Muscle of leg (tissue), 11 donors: ENCODE results near the gene ZSWIM5. TPM values are rescaled to one million over a fixed set of nuclear protein-coding genes. Genes with fewer than 3 reads are reported as not detected.
"Not testable (repeated sequence)": the region's sequence is repeated elsewhere in the genome, so short reads cannot be mapped to it uniquely, and the experiment has no call there.

Source experiments
- DNase-seq: peaks from one replicate; pipeline ENCODE4 v3.0.0; 2013
- H3K27ac ChIP-seq: one replicate; pipeline ENCODE4 v1.5.1; 2013; ENCODE audit warnings: mild to moderate bottlenecking, low read length, control low read depth
- H3K27me3 ChIP-seq: one replicate; pipeline ENCODE4 v1.6.1; 2013; ENCODE audit warnings: low read length; ENCODE audit not compliant: control insufficient read depth, insufficient read depth
- H3K36me3 ChIP-seq: one replicate; pipeline ENCODE4 v1.6.1; 2013; ENCODE audit warnings: low read length; ENCODE audit not compliant: control insufficient read depth, insufficient read depth
- H3K4me1 ChIP-seq: one replicate; pipeline ENCODE4 v1.6.1; 2013; ENCODE audit warnings: low read length; ENCODE audit not compliant: control insufficient read depth, insufficient read depth
- H3K4me3 ChIP-seq: one replicate; pipeline ENCODE4 v1.5.1; 2013; ENCODE audit warnings: low read length, control low read depth
- H3K9me3 ChIP-seq: replicated peaks from 2 replicates; pipeline ENCODE4 v1.6.1; 2013; ENCODE audit warnings: low read depth, low read length; ENCODE audit not compliant: control insufficient read depth
- WGBS: methylation state at CpG from one replicate; pipeline ENCODE4 v1.1.5; 2013; ENCODE audit warnings: missing lambda C conversion rate; ENCODE audit not compliant: insufficient coverage; 5-methylcytosine and 5-hydroxymethylcytosine counted together
- polyA plus RNA-seq, 8 donors: library from polyadenylated mRNA; unstranded; fragments of 120-200 nt; gene quantifications; one replicate each; pipeline versions ENCODE4 v1.2.1 to v1.2.3, GENCODE V29; 2013; ENCODE audit warnings: inconsistent platforms in 1 of 8, low replicate concordance in 1 of 8; ENCODE audit not compliant: insufficient read length in 8 of 8, insufficient read depth in 1 of 8
- total RNA-seq: library from RNA; stranded (reverse); fragments of 120-200 nt; gene quantifications from one replicate; pipeline ENCODE4 v1.2.4, GENCODE V29; 2013

ZSWIM5 gene
- total and polyA plus RNA-seq, 9 donors = 0.25 to 1.0 (median 0.47) TPM

- no peaks in the 10 kb centered on the region for H3K36me3 ChIP-seq
- no CpG with 5 or more reads among the region's 1 CpG for WGBS
- no peaks in the 10 kb centered on the region for H3K9me3 ChIP-seq
- DNase-seq = no peak
- H3K4me3 ChIP-seq = no peak overlapping the region
- H3K27me3 ChIP-seq = no peaks in the 10 kb centered on the region
- no peak overlapping the region for H3K27ac ChIP-seq
- H3K4me1 ChIP-seq = no peaks in the 10 kb centered on the region
These were observed 58.1 kb downstream of the ZSWIM5 start for GRCh38 chr1:45148209-45148825.

GRCh38 chr1:45146833-45147232, 59.6 kb downstream of the ZSWIM5 start:
- Histone ChIP-seq H3K27me3 (no peaks in the 10 kb centered on the region), H3K36me3 (no peaks in the 10 kb centered on the region), H3K27ac (no peak overlapping the region), H3K4me1 (no peaks in the 10 kb centered on the region), H3K9me3 (no peaks in the 10 kb centered on the region), H3K4me3 (no peak overlapping the region)
- WGBS = no CpG with 5 or more reads among the region's 2 CpGs
- DNase-seq = no peak

DNA sequence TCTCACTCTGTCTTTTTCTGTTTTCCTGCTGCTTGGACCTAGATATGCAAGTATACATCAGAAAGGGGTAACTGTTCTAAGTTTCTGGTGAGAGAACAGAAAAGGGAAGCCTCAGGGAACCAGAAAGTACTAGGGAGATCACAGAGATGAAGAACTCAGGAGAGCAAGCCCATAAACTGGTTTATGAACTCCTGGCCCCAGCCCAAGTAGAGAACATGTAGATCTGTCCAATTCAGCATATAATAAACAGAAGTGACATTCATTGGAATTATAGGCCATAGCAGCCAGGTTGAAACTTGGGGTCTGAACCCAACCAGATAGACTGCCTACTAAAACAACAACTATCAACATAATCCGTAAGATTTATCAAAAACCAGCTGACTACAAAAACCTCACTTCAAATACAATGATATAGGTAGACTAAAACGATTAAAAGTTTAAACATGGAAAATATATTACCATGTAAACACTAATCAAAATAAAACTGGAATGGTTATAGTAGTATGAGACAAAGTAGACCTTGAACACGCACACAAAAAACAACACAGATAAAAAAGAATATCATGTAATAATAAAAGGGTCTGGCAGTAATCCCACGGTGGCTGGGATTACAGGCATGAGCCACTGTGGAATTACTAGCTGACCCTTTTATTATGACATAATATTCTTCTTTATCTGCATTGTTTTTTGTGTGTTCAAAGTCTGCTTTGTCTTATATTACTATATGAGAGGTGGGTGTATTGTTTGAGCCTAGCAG, 65.0 kb downstream of the ZSWIM5 start:
- DNase-seq = no peak
- H3K27me3 ChIP-seq = peaks cover 2% of the 10 kb centered on the region
- H3K27ac ChIP-seq = no peak overlapping the region
- no peak overlapping the region for H3K4me3 ChIP-seq
- no peaks in the 10 kb centered on the region for H3K9me3 ChIP-seq
- no CpG with 5 or more reads among the region's 4 CpGs for WGBS
- no peaks in the 10 kb centered on the region for H3K4me1 ChIP-seq
- H3K36me3 ChIP-seq = no peaks in the 10 kb centered on the region

DNA sequence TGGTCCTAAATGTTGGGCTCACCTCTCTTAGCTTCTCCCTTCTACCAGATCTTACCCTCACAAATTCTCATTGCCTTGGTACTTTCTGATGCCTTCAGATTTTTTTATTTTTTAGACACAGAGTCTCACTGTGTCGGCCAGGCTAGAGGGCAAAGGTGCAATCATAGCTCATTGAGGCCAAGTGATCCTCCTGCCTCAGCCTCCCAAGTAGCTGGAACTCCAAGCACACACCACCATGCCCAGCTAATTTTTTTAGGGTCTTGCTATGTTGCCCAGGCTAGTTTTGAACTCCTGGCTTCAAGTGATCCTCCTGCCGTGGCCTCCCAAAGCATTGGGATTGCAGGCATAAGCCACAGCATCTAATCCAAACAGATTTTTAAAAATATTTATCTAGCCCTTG, 69.4 kb downstream of the ZSWIM5 start:
- H3K36me3 ChIP-seq = no peaks in the 10 kb centered on the region
- no peak overlapping the region for H3K4me3 ChIP-seq
- no peak for DNase-seq
- 100% methylated on average over 2 of the region's 2 CpGs for WGBS
- H3K27me3 ChIP-seq = peaks cover 2% of the 10 kb centered on the region
- no peaks in the 10 kb centered on the region for H3K4me1 ChIP-seq
- no peaks in the 10 kb centered on the region for H3K9me3 ChIP-seq
- no peak overlapping the region for H3K27ac ChIP-seq

DNA sequence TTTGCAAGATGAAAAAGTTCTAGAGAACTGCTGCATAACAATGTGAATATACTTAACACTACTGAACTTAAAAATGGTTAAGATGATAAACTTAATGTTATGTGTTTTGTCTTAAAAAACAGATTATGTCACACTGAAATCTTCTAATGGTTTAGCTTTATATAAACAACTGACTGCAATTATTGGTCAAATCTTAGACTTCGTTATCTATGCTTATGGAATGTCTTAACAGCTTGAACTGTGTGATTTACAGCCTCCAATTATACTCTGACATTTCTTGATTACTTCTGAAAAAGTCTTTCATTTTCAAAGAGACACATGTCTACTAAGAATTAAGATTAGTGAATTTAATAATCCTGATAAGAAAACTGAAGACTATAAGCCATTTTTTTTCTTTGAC, 71.1 kb downstream of the ZSWIM5 start:
- no peak overlapping the region for H3K4me3 ChIP-seq
- peaks cover 2% of the 10 kb centered on the region for H3K27me3 ChIP-seq
- WGBS = no CpG with 5 or more reads among the region's 1 CpG
- no peaks in the 10 kb centered on the region for H3K36me3 ChIP-seq
- no peak overlapping the region for H3K27ac ChIP-seq
- no peak for DNase-seq
- no peaks in the 10 kb centered on the region for H3K4me1 ChIP-seq
- no peaks in the 10 kb centered on the region for H3K9me3 ChIP-seq

DNA sequence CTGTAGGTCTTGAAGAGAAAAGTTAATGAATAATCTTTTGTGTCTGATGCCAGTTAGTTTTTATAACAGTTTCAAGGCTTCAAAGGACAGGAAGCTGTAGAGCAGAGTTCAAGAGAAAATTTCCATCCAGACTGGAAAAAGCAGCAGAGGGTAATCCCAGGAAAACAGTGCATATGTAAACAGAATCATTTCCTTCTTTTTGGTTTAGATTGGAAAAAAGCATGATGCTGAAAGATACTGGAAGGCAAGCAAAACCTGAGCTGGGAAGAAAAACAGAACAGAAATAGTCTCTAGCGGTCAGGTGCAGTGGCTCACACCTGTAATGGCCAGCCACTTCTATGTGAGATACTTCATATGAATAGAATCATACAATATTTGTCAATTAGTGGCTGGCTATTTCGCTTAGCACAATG, 71.9 kb downstream of the ZSWIM5 start:
- no peaks in the 10 kb centered on the region for H3K9me3 ChIP-seq
- H3K36me3 ChIP-seq = no peaks in the 10 kb centered on the region
- H3K4me3 ChIP-seq = no peak overlapping the region
- peak; percentile 21 for DNase-seq
- H3K27me3 ChIP-seq = peaks cover 2% of the 10 kb centered on the region
- H3K4me1 ChIP-seq = no peaks in the 10 kb centered on the region
- no CpG with 5 or more reads among the region's 2 CpGs for WGBS
- no peak overlapping the region for H3K27ac ChIP-seq

GRCh38 chr1:45132719-45133118, 73.7 kb downstream of the ZSWIM5 start:
- no CpG with 5 or more reads among the region's 2 CpGs for WGBS
- not testable (repeated sequence) for H3K36me3 ChIP-seq, H3K27me3 ChIP-seq, H3K9me3 ChIP-seq, H3K4me3 ChIP-seq, DNase-seq, H3K4me1 ChIP-seq, H3K27ac ChIP-seq

DNA sequence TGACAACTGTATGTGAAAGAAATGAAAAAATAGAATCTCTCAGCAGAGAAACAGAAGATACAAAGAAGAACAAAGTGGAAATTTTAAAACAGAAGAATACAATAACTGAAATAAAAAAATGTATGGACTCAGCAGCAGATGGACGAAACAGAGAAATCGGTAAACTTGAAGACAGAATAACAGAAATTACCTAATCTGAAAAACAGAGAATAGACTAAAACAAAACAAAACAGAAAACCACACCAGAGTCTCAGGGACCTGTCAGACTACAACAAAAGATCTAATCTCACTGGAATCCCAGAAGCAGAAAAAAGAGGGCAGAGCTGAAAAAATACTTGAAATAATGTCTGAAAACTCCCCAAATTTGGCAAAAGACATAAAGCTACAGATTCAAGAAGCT, 83.0 kb downstream of the ZSWIM5 start:
- WGBS = no CpG with 5 or more reads among the region's 2 CpGs
- Histone ChIP-seq H3K27ac (no peak overlapping the region), H3K36me3 (no peaks in the 10 kb centered on the region), H3K27me3 (no peaks in the 10 kb centered on the region), H3K9me3 (no peaks in the 10 kb centered on the region), H3K4me3 (no peak overlapping the region), H3K4me1 (no peaks in the 10 kb centered on the region)
- DNase-seq = no peak

GRCh38 chr1:45122724-45123123, 83.7 kb downstream of the ZSWIM5 start:
- Histone ChIP-seq H3K4me3 (no peak overlapping the region), H3K36me3 (no peaks in the 10 kb centered on the region), H3K27me3 (no peaks in the 10 kb centered on the region), H3K4me1 (no peaks in the 10 kb centered on the region), H3K27ac (no peak overlapping the region), H3K9me3 (no peaks in the 10 kb centered on the region)
- WGBS = no CpG with 5 or more reads among the region's 1 CpG
- no peak for DNase-seq

DNA sequence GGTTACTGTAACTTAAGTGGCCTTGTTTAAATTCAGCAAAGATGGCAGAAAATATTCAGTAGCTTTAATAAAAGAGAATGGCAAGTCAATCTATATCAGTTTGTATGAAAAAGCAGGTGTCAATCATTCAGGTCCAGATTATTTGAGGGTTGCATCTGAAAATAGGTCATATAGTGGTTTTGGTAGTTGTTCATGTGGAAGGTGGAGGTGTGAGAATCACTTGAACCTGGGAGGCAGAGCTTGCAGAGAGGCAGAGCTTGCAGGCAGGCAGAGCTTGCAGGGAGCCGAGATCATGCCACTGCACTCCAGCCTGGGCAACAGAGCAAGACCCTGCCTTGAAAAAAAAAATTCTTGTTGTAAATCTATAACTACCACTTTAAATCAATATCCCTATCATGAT, 88.6 kb downstream of the ZSWIM5 start:
- H3K27ac ChIP-seq = no peak overlapping the region
- H3K4me3 ChIP-seq = no peak overlapping the region
- WGBS = no CpG with 5 or more reads among the region's 1 CpG
- no peaks in the 10 kb centered on the region for H3K4me1 ChIP-seq
- H3K27me3 ChIP-seq = no peaks in the 10 kb centered on the region
- H3K9me3 ChIP-seq = no peaks in the 10 kb centered on the region
- no peak for DNase-seq
- H3K36me3 ChIP-seq = no peaks in the 10 kb centered on the region
